COLO829 (cell line): ENCODE data around the gene C22orf39.

Source experiments
- DNase-seq: peaks from one replicate; pipeline ENCODE4 v3.0.0; 2012; ENCODE audit warnings: low spot score

C22orf39 gene

DNA sequence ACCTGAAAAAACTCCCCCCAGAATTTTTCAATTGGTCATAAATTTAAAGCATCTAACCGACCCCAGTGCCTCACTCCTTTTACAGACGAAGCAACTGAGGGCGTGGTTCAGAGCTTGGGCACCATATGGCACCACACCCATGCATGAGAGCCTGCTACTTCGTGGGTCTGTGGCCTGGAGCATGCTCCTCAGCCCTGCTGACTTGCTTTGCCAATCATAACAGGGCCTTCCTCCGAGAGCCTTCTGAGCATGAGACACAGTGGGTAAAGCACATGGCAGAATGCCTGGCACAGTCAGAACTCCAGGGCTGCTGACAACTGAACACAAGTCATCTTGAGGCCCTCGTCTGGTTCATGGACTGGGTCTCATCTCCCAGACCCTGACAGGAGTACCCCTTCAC is 49.3 kb downstream of the C22orf39 start:
- no peak for DNase-seq

DNA sequence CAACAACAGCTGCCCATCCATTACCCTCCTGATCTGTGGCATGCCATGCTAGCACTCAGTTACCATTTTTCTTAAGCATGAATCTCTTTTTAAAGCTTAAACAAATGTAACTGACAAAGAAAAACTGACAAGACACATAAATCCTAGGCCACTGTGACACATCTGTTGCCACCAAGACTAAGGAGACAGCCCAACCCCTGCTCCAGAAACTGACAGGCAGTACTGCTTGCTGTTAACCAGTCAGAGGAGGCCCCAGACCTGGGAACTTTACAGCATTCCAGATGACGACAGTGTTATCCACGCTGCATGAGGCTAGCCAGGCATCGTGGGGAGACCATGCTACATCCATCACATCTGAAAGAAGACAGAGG is 49.8 kb downstream of the C22orf39 start:
- DNase-seq = no peak

DNA sequence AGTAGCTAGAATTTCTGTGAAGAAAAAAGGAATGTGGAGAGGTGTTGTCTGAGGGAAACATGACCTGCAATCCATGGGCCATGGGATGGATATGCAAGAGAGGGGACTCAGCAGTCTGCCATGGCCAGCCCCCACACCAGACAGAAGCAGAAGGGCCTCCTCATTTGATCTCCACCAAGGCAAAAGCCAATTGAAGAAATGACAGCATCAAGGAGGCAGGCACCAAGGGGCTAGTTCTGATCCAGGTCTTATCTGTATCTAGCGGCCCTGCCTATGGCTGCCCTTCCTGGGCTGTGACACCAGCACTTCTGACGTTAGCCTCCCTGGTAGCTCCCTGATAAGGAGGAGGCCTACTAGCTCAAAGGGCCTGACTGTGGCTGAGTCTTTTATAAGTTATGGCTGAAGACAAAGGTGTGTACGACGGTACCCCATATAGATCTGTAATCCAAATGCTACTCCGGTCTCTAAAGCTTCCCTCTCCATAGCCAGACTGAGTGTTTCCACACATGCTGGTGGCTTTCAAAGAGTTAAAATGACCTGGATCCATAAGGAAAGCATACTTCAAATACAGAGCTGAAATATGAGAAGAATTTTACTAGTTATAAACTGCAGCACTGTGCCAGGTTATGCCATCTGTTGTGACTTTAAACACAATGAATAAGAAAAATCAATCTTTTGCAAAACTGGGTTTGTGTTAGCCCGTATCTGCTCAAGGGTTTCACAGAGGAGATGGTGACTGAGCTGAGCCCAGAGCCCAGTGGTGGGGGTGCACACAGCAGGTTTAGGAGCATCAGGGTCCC is 50.4 kb downstream of the C22orf39 start:
- DNase-seq = no peak

DNA sequence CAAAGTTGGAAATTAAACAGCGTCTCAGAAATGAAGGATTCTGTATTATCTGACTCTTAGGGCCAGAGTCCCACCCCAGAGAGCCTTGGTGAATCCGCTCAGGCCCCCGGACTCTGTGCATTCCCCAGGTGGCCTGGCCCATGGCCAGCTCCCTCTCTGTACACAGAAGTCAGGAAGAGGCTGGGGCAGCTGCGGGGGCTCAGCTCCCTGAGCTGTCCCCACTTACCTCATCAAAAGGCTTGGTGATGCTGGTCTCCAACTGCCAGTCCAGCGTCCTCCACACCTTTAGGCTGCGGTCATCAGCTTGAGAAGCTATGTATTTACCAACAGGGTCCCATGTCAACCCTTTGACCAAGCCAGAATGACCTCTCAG is 51.0 kb downstream of the C22orf39 start:
- DNase-seq = no peak

DNA sequence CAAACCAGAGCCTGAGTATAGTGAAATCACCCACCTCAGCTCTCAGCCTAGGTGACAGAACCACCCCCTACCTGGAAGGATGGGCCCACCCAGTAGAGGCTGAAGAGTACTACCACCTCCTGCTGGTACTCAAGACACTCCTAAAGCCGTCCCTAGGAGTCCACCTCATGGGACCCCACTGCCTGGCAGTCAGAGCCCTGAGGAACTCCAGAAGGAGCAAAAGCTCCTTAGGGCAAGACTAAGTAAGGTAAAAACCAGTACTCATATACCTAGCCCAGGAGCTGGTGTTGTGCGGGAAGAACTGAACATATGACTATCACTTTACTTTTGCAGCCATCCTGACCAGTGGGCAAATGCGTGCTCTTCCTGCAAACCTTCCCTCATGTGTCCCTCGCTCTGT is 52.2 kb downstream of the C22orf39 start:
- DNase-seq = no peak

DNA sequence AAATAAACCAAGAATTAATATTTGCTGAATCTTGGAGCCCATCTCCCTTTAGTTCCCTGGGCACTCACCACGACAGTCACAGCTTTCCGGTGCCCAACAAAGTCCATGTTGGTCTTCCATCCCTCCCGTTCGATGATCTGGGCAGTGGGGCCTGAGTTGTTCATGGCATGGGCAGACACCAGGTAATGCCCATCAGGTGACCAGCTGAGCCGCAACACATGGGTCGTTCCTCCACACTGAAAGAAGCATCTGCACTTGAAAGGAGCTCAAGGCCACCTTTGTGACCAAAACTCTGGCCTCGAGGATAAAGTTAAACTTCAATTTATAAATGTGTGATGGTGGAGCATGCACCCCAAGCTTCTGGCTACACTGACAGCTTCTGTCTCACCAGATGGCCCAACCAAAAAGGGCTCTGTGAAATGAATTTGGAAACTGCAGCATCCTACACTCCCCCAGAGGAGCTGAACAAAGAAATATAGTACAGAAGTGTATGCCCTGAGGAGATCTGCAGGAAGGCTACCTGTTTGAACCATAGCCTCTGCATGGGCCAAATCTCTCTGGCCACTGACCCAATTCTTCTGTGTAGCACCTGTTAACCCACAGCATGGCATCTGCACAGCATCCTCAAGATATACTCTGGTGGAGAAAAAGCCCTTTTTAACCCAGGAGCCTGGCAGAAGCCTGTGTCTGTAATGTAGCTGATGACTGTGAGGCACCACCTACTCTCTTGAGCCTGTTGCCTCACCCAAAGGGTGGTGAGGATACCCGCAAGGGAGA is 53.0 kb downstream of the C22orf39 start:
- no peak for DNase-seq

DNA sequence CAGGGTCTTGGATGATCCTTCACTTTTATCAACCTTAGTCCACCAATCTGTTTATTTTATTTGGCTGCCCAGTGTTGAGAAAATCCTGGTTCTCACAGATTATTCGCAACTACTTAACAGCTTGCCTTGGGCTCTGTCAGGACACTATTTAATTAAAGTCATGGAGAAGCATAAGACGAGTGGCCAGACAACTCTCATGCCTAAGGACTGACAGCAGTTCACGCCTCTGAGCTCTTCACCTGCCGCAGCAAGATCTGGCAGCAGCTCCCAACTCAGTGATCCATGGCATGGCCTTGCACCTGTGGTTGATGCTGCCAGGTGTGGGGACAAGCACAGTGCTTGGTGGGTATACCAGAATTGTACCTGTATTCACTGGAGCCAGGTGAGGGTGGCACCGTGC is 53.8 kb downstream of the C22orf39 start:
- DNase-seq = no peak
